ENCODE measurements around the gene MYBL2. TPM values are rescaled to one million over a fixed set of nuclear protein-coding genes. Genes with fewer than 3 reads are reported as not detected.

The MYBL2 gene
- total and polyA plus RNA-seq, 12 donors = 0.09 to 6.0 (median 0.27) TPM; not detected in 2

DNA sequence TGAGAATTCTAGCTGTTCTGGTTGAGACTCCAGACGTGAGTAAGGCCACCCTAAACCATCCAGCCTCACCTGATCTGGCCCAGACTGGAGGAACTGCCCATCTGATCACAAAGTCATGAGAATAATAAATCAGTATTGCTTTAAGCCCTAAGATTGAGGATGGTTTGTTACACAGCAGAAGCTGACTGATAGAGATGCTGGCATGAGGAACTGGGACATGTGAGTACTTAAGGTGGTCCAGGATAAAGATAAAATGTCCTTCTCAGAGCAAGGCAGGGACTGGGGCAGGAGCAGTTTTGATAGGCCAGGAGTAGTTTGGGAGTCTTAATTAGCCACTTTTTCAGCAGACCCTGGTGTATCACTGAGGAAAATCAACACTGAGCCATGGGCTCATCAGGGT, 53.1 kb downstream of the MYBL2 start:
- H3K4me1 ChIP-seq = no peaks in the 10 kb centered on the region
- TF ChIP-seq, protein P1, sequence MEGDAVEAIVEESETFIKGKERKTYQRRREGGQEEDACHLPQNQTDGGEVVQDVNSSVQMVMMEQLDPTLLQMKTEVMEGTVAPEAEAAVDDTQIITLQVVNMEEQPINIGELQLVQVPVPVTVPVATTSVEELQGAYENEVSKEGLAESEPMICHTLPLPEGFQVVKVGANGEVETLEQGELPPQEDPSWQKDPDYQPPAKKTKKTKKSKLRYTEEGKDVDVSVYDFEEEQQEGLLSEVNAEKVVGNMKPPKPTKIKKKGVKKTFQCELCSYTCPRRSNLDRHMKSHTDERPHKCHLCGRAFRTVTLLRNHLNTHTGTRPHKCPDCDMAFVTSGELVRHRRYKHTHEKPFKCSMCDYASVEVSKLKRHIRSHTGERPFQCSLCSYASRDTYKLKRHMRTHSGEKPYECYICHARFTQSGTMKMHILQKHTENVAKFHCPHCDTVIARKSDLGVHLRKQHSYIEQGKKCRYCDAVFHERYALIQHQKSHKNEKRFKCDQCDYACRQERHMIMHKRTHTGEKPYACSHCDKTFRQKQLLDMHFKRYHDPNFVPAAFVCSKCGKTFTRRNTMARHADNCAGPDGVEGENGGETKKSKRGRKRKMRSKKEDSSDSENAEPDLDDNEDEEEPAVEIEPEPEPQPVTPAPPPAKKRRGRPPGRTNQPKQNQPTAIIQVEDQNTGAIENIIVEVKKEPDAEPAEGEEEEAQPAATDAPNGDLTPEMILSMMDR (IDR thresholded peaks at IDR 0.05) = no peak
- WGBS, 2 donors = 77 to 85% methylated on average over 1 of the region's 1 CpG
- intact Hi-C loops (cut with DNase I) = no loop called here
- H3K36me3 ChIP-seq = no peaks in the 10 kb centered on the region
- peaks cover 0 to 2% (median 0%) of the 10 kb centered on the region in 11 donors for H3K9me3 ChIP-seq
- no peak for ATAC-seq
- H3K4me3 ChIP-seq = no peak overlapping the region
- no peak overlapping the region for H3K27ac ChIP-seq
- peaks cover 0 to 7% (median 0%) of the 10 kb centered on the region in 7 donors for H3K27me3 ChIP-seq
- no peak for DNase-seq

DNA sequence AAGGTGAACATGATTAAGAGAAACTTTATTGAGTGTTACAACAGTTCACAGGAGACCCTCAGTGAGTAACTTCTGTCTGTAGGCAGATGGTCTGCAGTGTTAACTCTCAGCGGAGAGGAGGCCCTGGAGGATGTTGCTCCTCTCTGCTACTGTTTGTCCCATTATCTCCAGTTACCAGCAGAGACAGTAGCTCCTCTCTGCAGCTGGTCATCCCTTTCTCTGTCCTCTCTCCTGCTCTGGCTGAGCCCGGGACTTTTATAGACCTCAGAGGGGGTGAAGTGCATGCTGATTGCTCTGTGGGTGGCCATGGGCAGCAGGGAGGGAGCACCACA, 54.1 kb downstream of the MYBL2 start:
- no peak overlapping the region for H3K4me3 ChIP-seq
- peaks cover 0 to 2% (median 0%) of the 10 kb centered on the region in 11 donors for H3K9me3 ChIP-seq
- DNase-seq (no peak), ATAC-seq (no peak)
- TF ChIP-seq, protein P1 (IDR thresholded peaks at IDR 0.05) = no peak
- H3K27ac ChIP-seq = no peak overlapping the region
- intact Hi-C loops (cut with DNase I) = no loop called here
- WGBS, 2 donors = 0 to 12% methylated on average over 2 of the region's 2 CpGs
- H3K4me1 ChIP-seq = no peaks in the 10 kb centered on the region
- H3K27me3 ChIP-seq = peaks cover 0 to 7% (median 0%) of the 10 kb centered on the region in 7 donors
- no peaks in the 10 kb centered on the region for H3K36me3 ChIP-seq

DNA sequence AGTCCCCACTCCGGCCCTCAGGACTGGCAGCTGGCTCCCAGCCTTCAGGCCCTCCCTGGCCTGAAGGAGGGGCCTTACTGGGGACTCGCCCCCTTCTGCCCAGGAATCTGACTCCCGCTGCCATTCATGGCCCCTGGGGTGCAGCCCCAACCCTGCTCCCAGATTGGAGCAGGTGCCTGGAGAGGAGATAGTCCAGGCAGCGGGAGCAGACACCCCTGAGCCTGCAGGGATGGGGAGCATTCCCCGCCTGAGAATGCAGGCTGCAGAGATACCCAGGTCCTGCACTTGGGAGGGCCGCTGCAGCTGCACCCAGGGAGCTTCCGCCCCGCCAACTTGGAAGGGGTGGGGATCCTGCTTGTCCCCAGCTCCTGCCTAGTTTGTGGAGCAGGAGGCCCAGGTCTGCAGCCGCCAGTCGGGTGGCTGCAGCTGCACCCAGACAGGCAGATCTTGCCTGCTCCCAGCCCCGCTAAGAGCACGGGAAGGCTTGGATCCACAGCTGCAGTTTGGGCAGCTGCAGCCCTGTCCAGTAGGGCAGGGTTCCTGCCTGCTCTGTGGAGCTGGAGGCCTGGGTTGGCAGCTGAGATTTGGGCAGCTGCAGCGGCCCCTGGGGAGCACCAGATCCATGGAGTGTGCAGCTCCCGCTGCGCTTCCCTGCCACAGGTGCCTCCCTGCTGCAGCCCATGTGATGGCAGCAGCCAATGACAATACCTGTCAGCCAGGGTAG, 54.7 kb downstream of the MYBL2 start:
- no peak overlapping the region for H3K27ac ChIP-seq
- TF ChIP-seq, protein P1 (IDR thresholded peaks at IDR 0.05) = no peak
- H3K4me1 ChIP-seq = no peaks in the 10 kb centered on the region
- ATAC-seq = peak in 2 of 8 donors; percentile 38 to 52
- 33 to 34% methylated on average over 15 of the region's 15 CpGs for WGBS, 2 donors
- peaks cover 0 to 2% (median 0%) of the 10 kb centered on the region in 11 donors for H3K9me3 ChIP-seq
- H3K36me3 ChIP-seq = no peaks in the 10 kb centered on the region
- no peak overlapping the region for H3K4me3 ChIP-seq
- DNase-seq = no peak
- intact Hi-C loops (cut with DNase I) = no loop called here
- peaks cover 0 to 7% (median 0%) of the 10 kb centered on the region in 7 donors for H3K27me3 ChIP-seq

DNA sequence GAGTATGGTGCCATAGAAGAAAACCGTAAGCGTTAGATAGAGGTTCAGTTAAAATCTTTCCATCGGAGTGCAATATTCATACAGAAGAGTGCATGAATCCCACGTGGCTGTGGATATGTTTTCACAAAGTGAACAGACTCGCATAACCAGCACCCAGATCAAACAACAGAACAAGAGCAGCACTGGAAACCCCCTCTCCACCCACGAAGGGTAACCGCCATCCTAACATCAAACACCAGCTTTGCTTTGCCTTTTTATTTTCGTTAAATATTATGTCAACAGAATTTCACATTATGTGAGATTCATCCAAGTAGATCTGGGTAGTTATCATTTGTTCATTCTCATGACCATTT, 55.2 kb downstream of the MYBL2 start:
- TF ChIP-seq, protein P1 (IDR thresholded peaks at IDR 0.05) = no peak
- H3K27me3 ChIP-seq = peaks cover 0 to 7% (median 0%) of the 10 kb centered on the region in 7 donors
- no peaks in the 10 kb centered on the region for H3K4me1 ChIP-seq
- WGBS, 2 donors = 71 to 75% methylated on average over 8 of the region's 8 CpGs
- H3K9me3 ChIP-seq = peaks cover 0 to 2% (median 0%) of the 10 kb centered on the region in 11 donors
- DNase-seq (no peak), ATAC-seq (no peak)
- intact Hi-C loops (cut with DNase I) = no loop called here
- H3K4me3 ChIP-seq = no peak overlapping the region
- no peak overlapping the region for H3K27ac ChIP-seq
- no peaks in the 10 kb centered on the region for H3K36me3 ChIP-seq
